Thyroid gland (tissue), 4 donors: Measurements from ENCODE around the gene PRRG1. TPM values are rescaled to one million over a fixed set of nuclear protein-coding genes. Genes with fewer than 3 reads are reported as not detected.
"Not testable (repeated sequence)": the region's sequence is repeated elsewhere in the genome, so short reads cannot be mapped to it uniquely, and the experiment has no call there.

Experiments used
- DNase-seq, 2 donors: peaks; one replicate each; pipeline ENCODE4 v3.0.0-alpha.2; 2019
- H3K27ac ChIP-seq, 3 donors: fragments of 200-600 bp; sonication (generic); 1 replicate in 2 of 3; 2 replicates in 1 of 3; pipeline ENCODE4 v1.5.1; 2016 to 2019; ENCODE audit warnings: mild to moderate bottlenecking in 1 of 3, moderate library complexity in 1 of 3
- H3K27me3 ChIP-seq: fragments of 200-600 bp; sonication (generic); one replicate; pipeline ENCODE4 v1.5.1; 2019
- H3K36me3 ChIP-seq, 2 donors: fragments of 200-600 bp; sonication (generic); one replicate each; pipeline ENCODE4 v1.5.1; 2016 to 2019
- H3K4me1 ChIP-seq, 2 donors: fragments of 200-600 bp; sonication (generic); one replicate each; pipeline ENCODE4 v1.5.1; 2017 to 2019
- H3K4me3 ChIP-seq, 3 donors: fragments of 200-600 bp; sonication (generic); replicated peaks in 1 of 3; 1 replicate in 2 of 3; 2 replicates in 1 of 3; pipeline ENCODE4 v1.5.1; 2016; ENCODE audit warnings: mild to moderate bottlenecking in 1 of 3
- H3K9me3 ChIP-seq: fragments of 200-600 bp; sonication (generic); one replicate; pipeline ENCODE4 v1.5.1; 2017
- POLR2A ChIP-seq, 2 donors: fragments of 450-650 bp; IDR thresholded peaks; one replicate each; pipeline ENCODE4 v1.6.1; 2017; ENCODE audit warnings: antibody characterized with exemption in 2 of 2, mild to moderate bottlenecking in 2 of 2, moderate library complexity in 1 of 2
- WGBS, 2 donors: methylation state at CpG; one replicate each; pipeline ENCODE4 v1.1.5; 2017; 5-methylcytosine and 5-hydroxymethylcytosine counted together
- intact Hi-C: fragments of 100-400 bp; cut with DNase I; formaldehyde crosslinking; loops from one replicate; pipeline ENCODE4 v1.15.1; 2023
- total RNA-seq, 4 donors: library from RNA; depleted of rRNA; stranded (reverse); fragments of >200 nt; gene quantifications; one replicate each; pipeline ENCODE4 v1.2.3, GENCODE V29; 2016
- TF ChIP-seq, protein P1 (sequence below), 6 experiments: fragments of 200-600 bp in 3 of 6; fragments of 450-650 bp in 3 of 6; sonication (generic) in 3 of 6; IDR thresholded peaks; one replicate each; pipeline ENCODE4 v1.5.1; 2016 to 2019; ENCODE audit warnings: antibody characterized with exemption in 6 of 6, mild to moderate bottlenecking in 2 of 6, inconsistent platforms in 1 of 6, moderate library complexity in 1 of 6

Gene PRRG1
- total RNA-seq, 4 donors from 2014 or later, result 23.7 to 28.5 (median 24.0) TPM

DNA sequence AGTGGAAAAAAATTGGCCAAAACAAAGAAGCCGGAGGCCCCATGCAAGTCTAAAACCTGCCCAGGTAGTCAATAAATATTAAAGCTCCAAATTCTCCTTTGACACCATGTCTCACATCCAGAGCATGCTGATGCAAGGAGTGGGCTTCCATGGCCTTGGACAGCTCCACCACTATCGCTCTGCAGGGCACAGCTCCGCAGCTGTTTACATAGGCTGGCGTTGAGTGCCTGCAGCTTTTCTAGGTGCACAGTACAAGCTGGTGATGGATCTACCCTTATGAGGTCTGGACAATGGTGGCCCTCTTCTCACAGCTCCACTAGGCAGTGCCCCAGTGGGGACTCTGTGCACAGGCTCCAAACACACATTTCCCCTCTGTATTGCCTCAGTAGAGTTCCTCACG, 138.1 kb downstream of the PRRG1 start:
- no peak for TF ChIP-seq POLR2A (IDR thresholded peaks at IDR 0.05)
- TF ChIP-seq, protein P1, sequence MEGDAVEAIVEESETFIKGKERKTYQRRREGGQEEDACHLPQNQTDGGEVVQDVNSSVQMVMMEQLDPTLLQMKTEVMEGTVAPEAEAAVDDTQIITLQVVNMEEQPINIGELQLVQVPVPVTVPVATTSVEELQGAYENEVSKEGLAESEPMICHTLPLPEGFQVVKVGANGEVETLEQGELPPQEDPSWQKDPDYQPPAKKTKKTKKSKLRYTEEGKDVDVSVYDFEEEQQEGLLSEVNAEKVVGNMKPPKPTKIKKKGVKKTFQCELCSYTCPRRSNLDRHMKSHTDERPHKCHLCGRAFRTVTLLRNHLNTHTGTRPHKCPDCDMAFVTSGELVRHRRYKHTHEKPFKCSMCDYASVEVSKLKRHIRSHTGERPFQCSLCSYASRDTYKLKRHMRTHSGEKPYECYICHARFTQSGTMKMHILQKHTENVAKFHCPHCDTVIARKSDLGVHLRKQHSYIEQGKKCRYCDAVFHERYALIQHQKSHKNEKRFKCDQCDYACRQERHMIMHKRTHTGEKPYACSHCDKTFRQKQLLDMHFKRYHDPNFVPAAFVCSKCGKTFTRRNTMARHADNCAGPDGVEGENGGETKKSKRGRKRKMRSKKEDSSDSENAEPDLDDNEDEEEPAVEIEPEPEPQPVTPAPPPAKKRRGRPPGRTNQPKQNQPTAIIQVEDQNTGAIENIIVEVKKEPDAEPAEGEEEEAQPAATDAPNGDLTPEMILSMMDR (IDR thresholded peaks at IDR 0.05), result no peak
- intact Hi-C loops, result no loop called here
- Histone ChIP-seq H3K36me3 (no peaks in the 10 kb centered on the region), H3K4me3 (no peak overlapping the region), H3K27ac (no peak overlapping the region), H3K9me3 (no peaks in the 10 kb centered on the region), H3K27me3 (no peaks in the 10 kb centered on the region), H3K4me1 (no peaks in the 10 kb centered on the region)
- 87 to 91% methylated on average over 3 to 5 of the region's 5 CpGs for WGBS, 2 donors
- DNase-seq, result no peak

- H3K4me3 ChIP-seq, result no peak overlapping the region
- WGBS, 2 donors, result 80 to 81% methylated on average over 3 of the region's 3 CpGs
- H3K27ac ChIP-seq, result no peak overlapping the region
- H3K27me3 ChIP-seq, result no peaks in the 10 kb centered on the region
- intact Hi-C loops, result no loop called here
- H3K4me1 ChIP-seq, result no peaks in the 10 kb centered on the region
- TF ChIP-seq, protein P1 (IDR thresholded peaks at IDR 0.05), result no peak
- no peak for TF ChIP-seq POLR2A (IDR thresholded peaks at IDR 0.05)
- no peaks in the 10 kb centered on the region for H3K9me3 ChIP-seq
- DNase-seq, result no peak
- no peaks in the 10 kb centered on the region for H3K36me3 ChIP-seq
Measured at GRCh38 chrX:37488323-37488722, 139.2 kb downstream of the PRRG1 start.

GRCh38 chrX:37491686-37492085, 142.5 kb downstream of the PRRG1 start:
- intact Hi-C loops, result no loop called here
- Histone ChIP-seq H3K9me3 (no peaks in the 10 kb centered on the region), H3K4me1 (no peaks in the 10 kb centered on the region), H3K4me3 (no peak overlapping the region), H3K36me3 (no peaks in the 10 kb centered on the region), H3K27ac (no peak overlapping the region), H3K27me3 (no peaks in the 10 kb centered on the region)
- DNase-seq, result no peak
- TF ChIP-seq, protein P1 (IDR thresholded peaks at IDR 0.05), result no peak
- TF ChIP-seq POLR2A (IDR thresholded peaks at IDR 0.05), result no peak
- 95 to 96% methylated on average over 15 to 17 of the region's 34 CpGs for WGBS, 2 donors

DNA sequence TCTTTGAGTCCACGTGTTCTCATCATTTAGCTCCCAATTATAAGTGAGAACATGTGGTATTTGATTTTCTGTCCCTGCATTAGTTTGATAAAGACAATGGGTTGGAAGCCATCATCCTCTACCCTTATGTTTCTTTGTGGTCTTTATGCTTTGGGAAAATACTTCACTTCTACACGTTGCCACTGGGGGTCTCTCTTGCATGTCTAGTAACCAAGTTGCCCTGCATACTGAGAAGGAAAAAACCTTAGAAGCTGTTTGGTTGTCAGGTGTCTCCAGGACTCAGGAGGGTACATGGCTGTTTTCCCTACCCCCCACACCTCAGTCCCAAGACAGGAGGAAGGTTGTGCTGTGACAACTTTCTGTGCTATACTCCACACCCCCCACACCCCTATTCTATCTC, 146.6 kb downstream of the PRRG1 start:
- H3K4me1 ChIP-seq, H3K36me3 ChIP-seq, H3K4me3 ChIP-seq, H3K27me3 ChIP-seq, H3K9me3 ChIP-seq, H3K27ac ChIP-seq, intact Hi-C loops, DNase-seq: not testable (repeated sequence)
- WGBS, 2 donors, result 8 to 19% methylated on average over 2 of the region's 2 CpGs
- TF ChIP-seq, protein P1 (IDR thresholded peaks at IDR 0.05), result peak in 2 of 6 experiments; percentile 19 to 23

DNA sequence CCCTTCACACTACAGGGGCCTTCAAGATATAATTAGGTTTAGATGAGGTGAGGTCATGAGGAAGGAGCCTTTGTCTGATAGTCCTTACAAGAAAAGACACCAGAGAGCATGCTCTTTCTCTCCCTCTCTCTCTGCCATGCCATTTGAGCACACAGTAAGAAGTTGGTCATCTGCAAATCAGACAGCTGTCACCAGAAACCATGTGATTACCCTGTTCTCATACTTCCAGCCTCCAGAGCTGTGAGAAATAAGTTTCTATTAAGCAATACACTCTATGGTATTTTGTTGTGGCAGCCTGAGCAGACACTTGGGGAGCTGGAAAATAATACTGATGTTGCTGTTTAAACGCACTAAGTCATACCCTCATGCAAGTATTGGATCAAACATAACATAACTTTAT, 148.0 kb downstream of the PRRG1 start:
- intact Hi-C loops, H3K36me3 ChIP-seq, DNase-seq: not testable (repeated sequence)

GRCh38 chrX:37498323-37498722, 149.2 kb downstream of the PRRG1 start:
- H3K27ac ChIP-seq, H3K4me1 ChIP-seq, H3K36me3 ChIP-seq, H3K27me3 ChIP-seq, DNase-seq, H3K4me3 ChIP-seq, H3K9me3 ChIP-seq, intact Hi-C loops: not testable (repeated sequence)

More for the DNA sequence above, 148.0 kb downstream of the PRRG1 start:
- WGBS, 2 donors, result 100% methylated on average over 1 of the region's 1 CpG
- not testable (repeated sequence) for H3K27ac ChIP-seq, H3K4me3 ChIP-seq, H3K9me3 ChIP-seq, H3K4me1 ChIP-seq, H3K27me3 ChIP-seq

GRCh38 chrX:37499649-37500048, 150.5 kb downstream of the PRRG1 start:
- H3K4me1 ChIP-seq, H3K36me3 ChIP-seq, H3K9me3 ChIP-seq, DNase-seq, H3K27ac ChIP-seq, H3K4me3 ChIP-seq, H3K27me3 ChIP-seq, intact Hi-C loops: not testable (repeated sequence)
- 93 to 98% methylated on average over 3 to 4 of the region's 4 CpGs for WGBS, 2 donors
